Liver (tissue), 3 donors: ENCODE measurements around the gene GIMAP7.

Source experiments
- CTCF ChIP-seq: fragments of 150-350 bp; IDR thresholded peaks from 2 replicates; pipeline ENCODE4 v1.5.1; 2017; ENCODE audit warnings: improper control_type of control experiment, low read depth, low read length; ENCODE audit not compliant: missing input control
- EGR1 ChIP-seq, 2 donors: IDR thresholded peaks; 2 replicates each; pipeline ENCODE4 v1.6.1; 2016 to 2018; ENCODE audit warnings: antibody characterized with exemption in 2 of 2, low read depth in 2 of 2
- TAF1 ChIP-seq: conservative IDR thresholded peaks from 2 replicates; pipeline ENCODE4 v1.6.1; 2016; ENCODE audit warnings: antibody characterized with exemption, mild to moderate bottlenecking
- YY1 ChIP-seq: IDR thresholded peaks from 2 replicates; pipeline ENCODE4 v1.6.1; 2016; ENCODE audit warnings: antibody characterized with exemption, mild to moderate bottlenecking
- ZBTB33 ChIP-seq: IDR thresholded peaks from 2 replicates; pipeline ENCODE4 v1.6.1; 2016; ENCODE audit warnings: antibody characterized with exemption
- donor health status: healthy.
- donor health status: healthy.

- TF ChIP-seq TAF1 (no peak), ZBTB33 (no peak), YY1 (no peak), CTCF (no peak), EGR1 (IDR thresholded peaks at IDR 0.05; ENCODE audit: low read depth in 2 of 2) (no peak)
Observed at GRCh38 chr7:150560486-150560885, 45.8 kb downstream of the GIMAP7 start.
